WTC11 (cell line): ENCODE results near the gene SLC9A9. TPM values are rescaled to one million over a fixed set of nuclear protein-coding genes. Genes with fewer than 3 reads are reported as not detected.
A peak's percentile ranks its signal among the peaks of the same experiment; 100 is the strongest.

Experiments used
- ATAC-seq: fragments of 200-7000 bp; cut with Tn5 transposase; 2 replicates; pipeline ENCODE4 v1.10.0; 2021; ENCODE audit warnings: mild to moderate bottlenecking, moderate library complexity
- CTCF ChIA-PET: fragments of 300-600 bp; sonication (Branson Sonifier 250); formaldehyde crosslinking; loops from one replicate; lab custom pipeline; 2021; ENCODE audit warnings: antibody characterized with exemption; lab: Charles Lee
- POLR2A ChIA-PET: fragments of 350-600 bp; sonication (Branson Sonifier 250); formaldehyde crosslinking; loops from one replicate; lab custom pipeline; 2021; ENCODE audit warnings: antibody characterized with exemption; lab: Charles Lee
- DNase-seq: peaks from one replicate; pipeline ENCODE4 v3.0.0; 2021; ENCODE audit warnings: low spot score
- H3K27ac Mint-ChIP-seq: 2 replicates; pipeline ENCODE4 v1.8.0; 2021; ENCODE audit warnings: mixed read lengths
- H3K27me3 Mint-ChIP-seq: 2 replicates; pipeline ENCODE4 v1.8.0; 2021; ENCODE audit warnings: low read depth, mild to moderate bottlenecking, moderate library complexity, mixed read lengths
- H3K36me3 Mint-ChIP-seq: 2 replicates; pipeline ENCODE4 v1.8.0; 2021; ENCODE audit warnings: mixed read lengths
- H3K4me1 Mint-ChIP-seq: 2 replicates; pipeline ENCODE4 v1.8.0; 2022; ENCODE audit warnings: mixed read lengths
- H3K4me3 Mint-ChIP-seq: 2 replicates; pipeline ENCODE4 v1.8.0; 2021; ENCODE audit warnings: mild to moderate bottlenecking, moderate library complexity, mixed read lengths
- H3K9me3 Mint-ChIP-seq: 2 replicates; pipeline ENCODE4 v1.8.0; 2021; ENCODE audit warnings: mixed read lengths
- E2F4 ChIP-seq: sonication (generic); formaldehyde crosslinking; IDR thresholded peaks from 2 replicates; pipeline ENCODE4 v1.8.1; 2022; ENCODE audit warnings: low read depth, mild to moderate bottlenecking, moderate library complexity, missing genetic modification reagents, borderline replicate concordance
- KAT7 ChIP-seq: sonication (generic); formaldehyde crosslinking; IDR thresholded peaks from 2 replicates; pipeline ENCODE4 v1.8.1; 2023; ENCODE audit warnings: missing genetic modification reagents, mild to moderate bottlenecking, borderline replicate concordance
- NFATC4 ChIP-seq: fragments of 250-450 bp; sonication (Bioruptor Pico); IDR thresholded peaks from 2 replicates; pipeline ENCODE4 v1.9.0; 2021; ENCODE audit warnings: mild to moderate bottlenecking
- PRDM15 ChIP-seq: sonication (generic); formaldehyde crosslinking; IDR thresholded peaks from 2 replicates; pipeline ENCODE4 v1.8.0; 2022; ENCODE audit warnings: missing genetic modification reagents
- PREB ChIP-seq: sonication (generic); formaldehyde crosslinking; IDR thresholded peaks from 2 replicates; pipeline ENCODE4 v1.8.1; 2022; ENCODE audit warnings: mild to moderate bottlenecking, missing genetic modification reagents, moderate library complexity, borderline replicate concordance
- PRRX2 ChIP-seq: fragments of 250-450 bp; sonication (Bioruptor Pico); IDR thresholded peaks from 2 replicates; pipeline ENCODE4 v1.8.0; 2021; ENCODE audit warnings: mild to moderate bottlenecking
- SMAD4 ChIP-seq: sonication (generic); formaldehyde crosslinking; IDR thresholded peaks from 2 replicates; pipeline ENCODE4 v1.8.0; 2022; ENCODE audit warnings: mild to moderate bottlenecking, missing genetic modification reagents
- ZBTB21 ChIP-seq: sonication (generic); formaldehyde crosslinking; IDR thresholded peaks from 2 replicates; pipeline ENCODE4 v1.8.1; 2023; ENCODE audit warnings: mild to moderate bottlenecking, missing genetic modification reagents, borderline replicate concordance
- ZMAT4 ChIP-seq: fragments of 250-450 bp; sonication (Bioruptor Pico); IDR thresholded peaks from 2 replicates; pipeline ENCODE4 v1.9.0; 2021; ENCODE audit warnings: mild to moderate bottlenecking
- ZNF263 ChIP-seq: sonication (generic); formaldehyde crosslinking; IDR thresholded peaks from 2 replicates; pipeline ENCODE4 v1.8.1; 2022; ENCODE audit warnings: low read depth, mild to moderate bottlenecking, moderate library complexity, missing genetic modification reagents
- ZNF396 ChIP-seq: fragments of 250-450 bp; sonication (Bioruptor Pico); IDR thresholded peaks from 2 replicates; pipeline ENCODE4 v1.8.0; 2021; ENCODE audit warnings: mild to moderate bottlenecking, moderate library complexity, borderline replicate concordance
- ZNF512 ChIP-seq: sonication (generic); formaldehyde crosslinking; IDR thresholded peaks from 2 replicates; pipeline ENCODE4 v1.8.1; 2022; ENCODE audit warnings: missing genetic modification reagents, borderline replicate concordance
- total RNA-seq: library from RNA; stranded (reverse); gene quantifications from 3 replicates; pipeline ENCODE4 v1.2.3, GENCODE V29; 2021
- TF ChIP-seq, protein P1 (sequence below): fragments of 200-600 bp; IDR thresholded peaks from 2 replicates; pipeline ENCODE4 v1.8.0; 2022; ENCODE audit warnings: antibody characterized with exemption

The SLC9A9 gene
- total RNA-seq, 1 experiment from 2014 or later: 1.2 TPM

DNA sequence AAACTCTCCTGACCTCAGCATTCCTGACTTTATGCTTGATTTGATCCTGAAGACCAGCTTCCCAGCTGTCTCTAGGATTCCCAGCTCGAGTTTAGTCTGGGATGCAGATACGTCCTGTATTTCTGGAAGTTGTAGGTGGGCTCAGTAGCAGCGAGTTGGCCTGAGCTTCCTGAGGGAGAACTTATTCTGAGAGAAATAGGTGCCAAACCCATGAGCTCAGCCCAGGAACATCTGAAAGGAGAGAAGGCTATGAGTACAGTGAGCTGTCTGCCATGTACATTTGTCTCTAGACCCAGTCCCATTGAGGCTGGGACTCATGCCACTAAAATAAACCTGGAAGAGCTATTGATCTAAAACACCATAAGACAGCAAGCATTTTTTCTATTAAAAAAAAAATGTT is 36.6 kb upstream of the SLC9A9 start:
- no peak for ATAC-seq
- DNase-seq: no peak
- Mint-ChIP-seq H3K27me3 (peaks cover 2% of the 10 kb centered on the region; the same call in 1 of the 2 replicates), H3K27ac (no peak overlapping the region), H3K4me1 (peaks cover 32% of the 10 kb centered on the region), H3K9me3 (peaks cover 5% of the 10 kb centered on the region; the same call in 1 of the 2 replicates), H3K36me3 (no peaks in the 10 kb centered on the region), H3K4me3 (no peak overlapping the region)
- TF ChIP-seq PRRX2 (CRISPR knock-in tag): no peak
- TF ChIP-seq NFATC4 (CRISPR knock-in tag): no peak
- TF ChIP-seq PREB: no peak
- no peak for TF ChIP-seq ZNF263 (CRISPR knock-in tag)
- TF ChIP-seq ZNF512: no peak
- TF ChIP-seq E2F4 (CRISPR knock-in tag): no peak
- TF ChIP-seq SMAD4 (CRISPR knock-in tag): no peak
- no peak for TF ChIP-seq PRDM15
- TF ChIP-seq KAT7 (CRISPR knock-in tag): no peak
- TF ChIP-seq, protein P1, sequence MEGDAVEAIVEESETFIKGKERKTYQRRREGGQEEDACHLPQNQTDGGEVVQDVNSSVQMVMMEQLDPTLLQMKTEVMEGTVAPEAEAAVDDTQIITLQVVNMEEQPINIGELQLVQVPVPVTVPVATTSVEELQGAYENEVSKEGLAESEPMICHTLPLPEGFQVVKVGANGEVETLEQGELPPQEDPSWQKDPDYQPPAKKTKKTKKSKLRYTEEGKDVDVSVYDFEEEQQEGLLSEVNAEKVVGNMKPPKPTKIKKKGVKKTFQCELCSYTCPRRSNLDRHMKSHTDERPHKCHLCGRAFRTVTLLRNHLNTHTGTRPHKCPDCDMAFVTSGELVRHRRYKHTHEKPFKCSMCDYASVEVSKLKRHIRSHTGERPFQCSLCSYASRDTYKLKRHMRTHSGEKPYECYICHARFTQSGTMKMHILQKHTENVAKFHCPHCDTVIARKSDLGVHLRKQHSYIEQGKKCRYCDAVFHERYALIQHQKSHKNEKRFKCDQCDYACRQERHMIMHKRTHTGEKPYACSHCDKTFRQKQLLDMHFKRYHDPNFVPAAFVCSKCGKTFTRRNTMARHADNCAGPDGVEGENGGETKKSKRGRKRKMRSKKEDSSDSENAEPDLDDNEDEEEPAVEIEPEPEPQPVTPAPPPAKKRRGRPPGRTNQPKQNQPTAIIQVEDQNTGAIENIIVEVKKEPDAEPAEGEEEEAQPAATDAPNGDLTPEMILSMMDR: no peak
- TF ChIP-seq ZNF396: no peak
- CTCF ChIA-PET: interaction anchor here (1.0 to 2.6 kb wide), 7 partner anchors 9 to 210 kb away, joined by 3 to 18 read pairs (median 4); partner anchors contain the start of genes DIPK2A and SLC9A9
- POLR2A ChIA-PET: interaction anchor here (1.6 kb wide), 1 partner anchor 87 kb away, joined by 10 read pairs; the partner anchor contains the start of gene DIPK2A

- Mint-ChIP-seq H3K36me3 (no peaks in the 10 kb centered on the region), H3K4me3 (no peak overlapping the region), H3K27me3 (no peaks in the 10 kb centered on the region), H3K27ac (peak overlapping the region; percentile 43; the same call in 1 of the 2 replicates), H3K4me1 (peaks cover 15% of the 10 kb centered on the region), H3K9me3 (peaks cover 5% of the 10 kb centered on the region; the same call in 1 of the 2 replicates)
- no peak for ATAC-seq
- ChIA-PET POLR2A (no interaction called here), CTCF (no interaction called here)
- TF ChIP-seq E2F4 (CRISPR knock-in tag) (no peak), ZNF396 (no peak), ZMAT4 (CRISPR knock-in tag) (no peak), ZBTB21 (CRISPR knock-in tag) (no peak)
- DNase-seq: no peak
These were observed 34.9 kb upstream of the SLC9A9 start for GRCh38 chr3:143883151-143883550.
